ENCODE data around the gene ATXN7L1.

GRCh38 chr7:105853931-105854419 is 22.4 kb downstream of the ATXN7L1 start:
- TF ChIP-seq CTCF (IDR thresholded peaks at IDR 0.05; ENCODE audit: low read depth, low read length) (no peak), EZH2phosphoT487 (IDR thresholded peaks at IDR 0.05; ENCODE audit: low read depth) (no peak)

All from OCI-LY3 (cell line).